CD4-positive, alpha-beta T cell (primary cell): ENCODE data around the gene CPNE7. TPM values are rescaled to one million over a fixed set of nuclear protein-coding genes. Genes with fewer than 3 reads are reported as not detected.

Source experiments
- ATAC-seq: fragments of 200-7000 bp; cut with Tn5 transposase; one replicate; pipeline ENCODE4 v1.10.0; 2022; ENCODE audit warnings: mild to moderate bottlenecking; ENCODE audit not compliant: poor library complexity
- CTCF ChIA-PET: fragments of 350-600 bp; sonication (Branson Sonifier 250); formaldehyde crosslinking; loops from one replicate; lab custom pipeline; 2021; ENCODE audit warnings: antibody characterized with exemption, inconsistent platforms; lab: Charles Lee
- POLR2A ChIA-PET: fragments of 350-600 bp; sonication (Branson Sonifier 250); formaldehyde crosslinking; loops from one replicate; lab custom pipeline; 2021; ENCODE audit warnings: antibody characterized with exemption, inconsistent platforms; lab: Charles Lee
- DNase-seq, 14 experiments: peaks; one replicate each; pipeline ENCODE4 v3.0.0-alpha.2; 2013 to 2020; ENCODE audit warnings: mixed read lengths in 2 of 14
- H3K27ac ChIP-seq, 2 donors: one replicate each; pipeline versions ENCODE4 v1.5.1 to v1.7.0; 2013; ENCODE audit warnings: low read length in 2 of 2, low read depth in 1 of 2, mild to moderate bottlenecking in 1 of 2
- H3K27me3 ChIP-seq, 2 experiments: 1 replicate in 1 of 2; 2 replicates in 1 of 2; pipeline versions ENCODE4 v1.6.1 to v1.7.0; 2013; ENCODE audit warnings: low read length in 2 of 2, control low read depth in 1 of 2, mild to moderate bottlenecking in 1 of 2, moderate library complexity in 1 of 2; ENCODE audit not compliant: insufficient read depth in 2 of 2, control insufficient read depth in 1 of 2
- H3K36me3 ChIP-seq: one replicate; pipeline ENCODE4 v1.6.1; 2013; ENCODE audit warnings: low read length, control low read depth; ENCODE audit not compliant: insufficient read depth
- H3K4me1 ChIP-seq: one replicate; pipeline ENCODE4 v1.6.1; 2013; ENCODE audit warnings: low read length, control low read depth; ENCODE audit not compliant: insufficient read depth
- H3K4me3 ChIP-seq: one replicate; pipeline ENCODE4 v1.5.1; 2013; ENCODE audit warnings: mild to moderate bottlenecking, low read length, moderate library complexity
- H3K9me3 ChIP-seq, 2 experiments: 1 replicate in 1 of 2; 2 replicates in 1 of 2; pipeline versions ENCODE4 v1.6.1 to v1.7.0; 2013; ENCODE audit warnings: low read length in 2 of 2, mild to moderate bottlenecking in 2 of 2, control low read depth in 1 of 2, moderate library complexity in 1 of 2; ENCODE audit not compliant: control insufficient read depth in 1 of 2, insufficient read depth in 1 of 2
- H3K27ac Mint-ChIP-seq: one replicate; pipeline ENCODE4 v1.8.0; 2020; ENCODE audit warnings: mixed read lengths
- H3K27me3 Mint-ChIP-seq: one replicate; pipeline ENCODE4 v1.8.0; 2021; ENCODE audit warnings: mixed read lengths
- H3K36me3 Mint-ChIP-seq: one replicate; pipeline ENCODE4 v1.8.0; 2021; ENCODE audit warnings: low read depth, mixed read lengths
- H3K4me1 Mint-ChIP-seq: one replicate; pipeline ENCODE4 v1.8.0; 2021; ENCODE audit warnings: low read depth, mixed read lengths
- H3K4me3 Mint-ChIP-seq: one replicate; pipeline ENCODE4 v1.8.0; 2020; ENCODE audit warnings: mild to moderate bottlenecking, mixed read lengths
- H3K9me3 Mint-ChIP-seq: one replicate; pipeline ENCODE4 v1.8.0; 2020; ENCODE audit warnings: mixed read lengths
- intact Hi-C, 2 experiments: fragments of 100-400 bp; cut with DNase I in 1 of 2; cut with micrococcal nuclease in 1 of 2; formaldehyde crosslinking; loops; one replicate each; pipeline versions ENCODE4 v1.15.1 to v1.9.0; 2023 to 2025; cut with DNase I, micrococcal nuclease
- polyA plus RNA-seq, 2 donors: library from polyadenylated mRNA; unstranded; fragments of 120-200 nt; gene quantifications; one replicate each; pipeline ENCODE4 v1.2.1, GENCODE V29; 2013
- total RNA-seq, 174 experiments: library from RNA in 2 of 174; stranded (reverse) in 2 of 174; gene quantifications; one replicate each; pipeline ENCODE4 v1.2.3 and lab custom pipeline; 2021 to 2026
- TF ChIP-seq, protein P1 (sequence below): fragments of 200-600 bp; IDR thresholded peaks from one replicate; pipeline ENCODE4 v1.8.0; 2022; ENCODE audit warnings: antibody characterized with exemption, mild to moderate bottlenecking

The CPNE7 gene
- total RNA-seq (1 to 10 TPM; 1.0 to 1.3 TPM), total RNA-seq (lab: John Stamatoyannopoulos, UW) (0.53 to 28.1 (median 4.3) reads per million in 172 experiments)
- 2.8 TPM for polyA plus RNA-seq (2013, experiment 1 of 2)
- polyA plus RNA-seq (2013, experiment 2 of 2), result 2.8 TPM

DNA sequence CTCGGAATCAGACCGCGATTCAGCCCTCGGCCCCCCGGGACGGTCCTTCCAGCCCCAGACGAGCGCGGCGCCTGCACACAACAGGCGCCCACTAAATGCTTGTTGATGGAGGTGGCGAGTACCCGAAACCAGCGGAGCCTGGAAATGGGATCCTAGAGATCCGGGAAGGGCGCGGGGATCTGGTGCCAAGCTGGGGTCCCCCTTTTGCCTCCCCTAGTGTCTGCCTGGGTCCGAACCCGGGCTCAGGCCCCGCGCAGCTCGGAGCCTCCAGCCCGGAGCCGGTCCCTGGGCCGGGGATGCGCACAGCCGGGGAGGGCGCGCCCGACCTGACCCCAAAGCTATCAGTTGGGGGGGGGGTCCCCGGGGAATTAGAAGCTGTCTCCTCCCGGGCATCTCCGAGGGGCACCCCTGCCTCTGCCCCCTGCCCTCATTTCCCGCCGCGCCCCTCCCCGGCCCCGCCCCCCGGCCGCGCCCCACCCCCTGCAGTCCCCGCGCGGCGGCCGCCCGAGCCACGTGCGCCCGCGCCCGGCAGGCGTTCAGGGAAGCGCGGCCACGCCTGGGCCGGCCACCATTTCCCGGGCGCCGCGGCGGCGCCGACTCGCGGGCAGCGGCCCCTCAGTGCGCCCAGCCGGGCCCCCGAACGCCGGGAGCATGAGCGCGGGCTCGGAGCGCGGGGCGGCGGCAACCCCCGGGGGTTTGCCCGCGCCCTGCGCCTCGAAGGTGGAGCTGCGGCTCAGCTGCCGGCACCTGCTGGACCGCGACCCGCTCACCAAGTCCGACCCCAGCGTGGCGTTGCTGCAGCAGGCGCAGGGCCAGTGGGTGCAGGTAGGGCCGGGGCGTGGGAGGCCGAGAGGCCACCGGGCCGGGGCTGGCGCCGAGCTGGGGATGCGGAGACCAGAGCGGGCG is at the start of gene CPNE7:
Gene CPNE7, plus strand, starts transcription at position 512 of the 906 bp plus-strand sequence. Its CDS starts 140 bp downstream, at position 652.
- TF ChIP-seq, protein P1, sequence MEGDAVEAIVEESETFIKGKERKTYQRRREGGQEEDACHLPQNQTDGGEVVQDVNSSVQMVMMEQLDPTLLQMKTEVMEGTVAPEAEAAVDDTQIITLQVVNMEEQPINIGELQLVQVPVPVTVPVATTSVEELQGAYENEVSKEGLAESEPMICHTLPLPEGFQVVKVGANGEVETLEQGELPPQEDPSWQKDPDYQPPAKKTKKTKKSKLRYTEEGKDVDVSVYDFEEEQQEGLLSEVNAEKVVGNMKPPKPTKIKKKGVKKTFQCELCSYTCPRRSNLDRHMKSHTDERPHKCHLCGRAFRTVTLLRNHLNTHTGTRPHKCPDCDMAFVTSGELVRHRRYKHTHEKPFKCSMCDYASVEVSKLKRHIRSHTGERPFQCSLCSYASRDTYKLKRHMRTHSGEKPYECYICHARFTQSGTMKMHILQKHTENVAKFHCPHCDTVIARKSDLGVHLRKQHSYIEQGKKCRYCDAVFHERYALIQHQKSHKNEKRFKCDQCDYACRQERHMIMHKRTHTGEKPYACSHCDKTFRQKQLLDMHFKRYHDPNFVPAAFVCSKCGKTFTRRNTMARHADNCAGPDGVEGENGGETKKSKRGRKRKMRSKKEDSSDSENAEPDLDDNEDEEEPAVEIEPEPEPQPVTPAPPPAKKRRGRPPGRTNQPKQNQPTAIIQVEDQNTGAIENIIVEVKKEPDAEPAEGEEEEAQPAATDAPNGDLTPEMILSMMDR, result no peak
- ATAC-seq (peak; percentile 25), DNase-seq (peak in 4 of 14 experiments; percentile 3 to 60 (median 36))
- Histone ChIP-seq H3K27me3 (peaks cover 11 to 14% of the 10 kb centered on the region in 2 experiments), H3K27ac (no peak within 1 kb of the TSS), H3K4me3 (peak within 1 kb of the TSS; percentile 39), H3K36me3 (no peaks in the 10 kb centered on the region), H3K4me1 (peaks cover 34% of the 10 kb centered on the region), H3K9me3 (peaks cover 0 to 7% of the 10 kb centered on the region in 2 experiments)
- H3K9me3 Mint-ChIP-seq, result no peaks in the 10 kb centered on the region
- no peaks in the 10 kb centered on the region for H3K36me3 Mint-ChIP-seq
- peaks cover 20% of the 10 kb centered on the region for H3K27me3 Mint-ChIP-seq
- ChIA-PET POLR2A (interaction anchor here (0.7 to 1.1 kb wide), 2 partner anchors 18 to 342 kb away, joined by 3 read pairs; no protein-coding TSS in a partner anchor), CTCF (no interaction called here)
- intact Hi-C loops, result loop anchor here in 1 of 2 experiments (1.0 to 10.0 kb wide), 2 partner anchors 66 to 289 kb away; no protein-coding TSS in a partner anchor
- H3K27ac Mint-ChIP-seq, result no peak within 1 kb of the TSS
- H3K4me1 Mint-ChIP-seq, result peaks cover 16% of the 10 kb centered on the region
- peak within 1 kb of the TSS; percentile 45 for H3K4me3 Mint-ChIP-seq

DNA sequence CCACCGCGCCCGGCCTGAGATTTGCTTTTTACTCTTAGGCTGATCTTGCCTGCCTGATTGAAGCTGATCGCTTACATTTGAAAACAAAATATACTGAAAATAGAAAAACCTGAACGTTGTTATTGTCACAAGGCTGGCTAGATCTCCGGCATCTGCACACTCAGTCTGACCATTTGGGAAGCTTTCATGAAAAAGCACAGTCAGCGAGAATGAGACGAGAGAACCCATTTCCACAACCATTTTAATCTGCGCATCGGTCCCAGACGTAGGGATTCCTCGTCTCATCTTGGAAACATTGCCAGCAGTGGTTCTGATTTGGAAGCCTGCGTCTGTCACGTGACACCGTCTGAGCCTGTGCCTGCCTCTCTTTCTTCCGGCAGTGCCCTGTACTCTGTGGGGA is 46.5 kb upstream of the CPNE7 start:
- no peak for ATAC-seq
- CTCF ChIA-PET, result interaction anchor here (0.7 kb wide), 1 partner anchor 196 kb away, joined by 3 read pairs; no protein-coding TSS in a partner anchor

More for the DNA sequence above, 46.5 kb upstream of the CPNE7 start:
- Histone ChIP-seq H3K27ac (no peak overlapping the region), H3K27me3 (no peaks in the 10 kb centered on the region), H3K4me3 (no peak overlapping the region), H3K9me3 (no peaks in the 10 kb centered on the region), H3K36me3 (peaks cover 65% of the 10 kb centered on the region), H3K4me1 (peaks cover 9% of the 10 kb centered on the region)
- TF ChIP-seq, protein P1, result no peak
- Mint-ChIP-seq H3K27me3 (no peaks in the 10 kb centered on the region), H3K4me3 (no peak overlapping the region), H3K36me3 (peaks cover 77% of the 10 kb centered on the region), H3K4me1 (peaks cover 8% of the 10 kb centered on the region), H3K9me3 (no peaks in the 10 kb centered on the region), H3K27ac (no peak overlapping the region)
- POLR2A ChIA-PET, result no interaction called here
- intact Hi-C loops, result no loop called here
- no peak for DNase-seq
